Left hindlimb (tissue), 1 donor: Measurements from ENCODE around the gene TNFRSF21.

Experiments
- DNase-seq: peaks from one replicate; pipeline ENCODE4 v3.0.0-alpha.2; 2018

Gene TNFRSF21

DNA sequence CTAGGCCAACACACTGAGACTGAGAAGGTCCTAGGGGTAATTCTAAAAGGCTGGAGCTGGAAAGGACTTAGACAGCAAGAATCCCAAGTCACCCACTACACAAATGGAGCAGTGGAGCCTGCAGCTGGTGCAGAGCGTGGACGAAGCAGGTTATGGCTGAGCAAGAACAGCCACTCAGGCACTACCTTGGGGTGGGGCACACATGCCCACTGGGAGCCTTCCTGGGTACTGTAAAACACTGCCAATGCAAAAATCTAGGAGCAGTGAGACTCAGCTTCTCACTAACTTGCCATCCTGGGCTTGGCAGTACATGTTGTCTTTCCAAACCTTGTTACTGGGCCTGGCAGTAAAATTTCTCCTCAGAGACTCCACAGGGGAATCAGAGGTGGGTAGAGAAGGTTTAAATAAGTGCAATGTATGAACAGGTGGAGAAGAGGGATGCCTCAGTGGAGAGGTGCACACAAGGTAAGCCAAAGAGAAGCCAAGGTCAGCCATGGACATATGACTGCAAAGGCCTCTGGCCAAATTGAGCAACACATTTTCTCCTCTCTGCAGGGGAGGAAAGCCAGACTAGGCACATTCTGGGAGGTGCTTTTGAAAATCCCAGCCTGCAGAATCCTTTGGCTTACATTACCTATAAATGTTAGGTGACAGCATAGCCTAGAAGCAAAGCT, 105.6 kb downstream of the TNFRSF21 start:
- DNase-seq, result no peak

DNA sequence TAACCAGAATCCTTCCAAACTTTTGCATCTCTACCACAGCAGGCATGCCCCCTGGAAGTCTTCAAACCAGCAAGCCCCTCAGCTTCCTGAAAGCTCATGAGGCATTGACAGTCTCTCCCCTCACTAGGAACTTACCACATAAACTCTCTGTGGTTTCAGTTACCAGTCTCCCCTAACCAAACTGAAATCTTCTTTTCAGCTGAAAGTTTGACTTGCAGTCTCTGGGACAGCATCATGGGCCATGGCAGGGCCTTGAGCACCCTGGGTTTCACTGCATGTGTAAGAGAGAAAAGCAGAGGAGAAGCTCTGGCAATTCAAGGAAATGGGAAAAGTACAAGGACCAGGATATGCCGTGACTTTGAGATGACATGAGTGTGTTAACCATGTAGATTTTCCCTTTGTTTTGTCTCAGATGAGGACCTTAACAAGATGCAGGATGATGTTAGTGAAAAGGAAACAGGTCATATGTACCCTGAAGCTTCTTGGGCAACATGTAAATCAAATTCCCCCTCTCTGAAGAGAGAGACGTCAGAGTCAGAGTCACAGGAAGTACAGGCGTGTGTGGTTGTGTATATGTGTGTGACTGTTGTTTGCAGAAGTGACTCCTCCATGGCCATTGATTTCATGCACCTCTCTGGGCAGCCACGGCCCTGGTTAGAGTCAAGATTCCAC, 106.3 kb downstream of the TNFRSF21 start:
- no peak for DNase-seq

DNA sequence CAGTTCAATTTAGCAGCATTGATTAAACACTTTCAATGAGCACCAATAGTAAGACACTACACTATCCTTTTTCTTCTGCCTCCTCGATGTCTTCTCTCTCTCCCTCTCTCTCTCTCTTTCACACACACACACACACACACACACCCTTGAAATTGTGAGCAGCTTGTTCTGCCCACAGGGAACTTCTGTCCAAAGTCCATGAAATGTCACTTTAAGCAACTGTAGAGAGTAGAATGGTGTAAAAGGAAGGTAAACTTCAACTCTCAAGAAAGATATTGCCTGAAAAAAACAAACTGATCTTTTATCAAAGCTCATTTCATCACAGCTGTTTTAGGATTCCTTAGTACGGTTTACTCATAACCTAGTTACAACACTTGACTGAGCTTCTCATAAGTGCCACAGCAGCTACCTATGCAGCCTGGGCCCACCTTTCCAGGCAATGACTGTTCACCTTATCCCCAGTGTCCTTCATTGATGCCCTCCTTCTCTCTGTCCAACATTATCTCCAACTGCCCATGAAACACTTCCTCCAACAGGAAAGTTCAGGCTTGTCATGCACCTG, 107.0 kb downstream of the TNFRSF21 start:
- DNase-seq, result no peak

DNA sequence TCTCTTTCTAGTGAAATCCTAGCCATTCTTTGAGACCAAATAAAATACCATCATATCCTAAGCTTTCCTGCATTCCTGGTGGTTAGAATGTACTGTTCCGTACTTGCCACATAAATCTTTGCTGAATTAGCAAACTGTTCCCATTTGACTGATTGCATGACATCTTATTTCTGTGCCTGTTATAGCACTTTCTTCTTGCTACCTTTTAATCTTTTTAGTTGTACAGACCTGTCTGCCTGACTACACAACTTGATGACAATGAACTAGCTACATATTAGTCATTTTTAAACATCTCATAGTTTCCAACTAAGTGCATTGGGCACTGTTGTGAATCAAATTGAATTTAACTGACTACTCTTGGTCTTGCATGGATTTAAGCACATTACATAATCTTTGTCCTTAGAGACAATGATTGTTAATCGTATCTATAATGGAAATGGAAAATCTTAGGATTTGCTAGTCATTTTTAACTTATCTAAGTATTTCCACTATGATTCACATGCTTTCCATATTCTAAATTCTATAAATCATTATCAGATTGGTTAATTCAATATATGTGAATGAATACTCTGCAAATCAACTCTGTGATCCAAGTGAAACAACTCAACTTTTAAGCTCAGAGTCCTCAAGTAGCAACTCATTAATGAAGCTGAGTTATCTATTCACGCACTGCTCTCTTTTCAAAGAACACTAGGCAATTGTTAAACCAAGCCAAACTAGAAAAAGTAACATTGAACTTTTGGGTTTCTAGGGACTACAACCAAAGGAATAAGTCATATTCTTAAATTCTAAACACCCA, 109.0 kb downstream of the TNFRSF21 start:
- DNase-seq, result no peak

DNA sequence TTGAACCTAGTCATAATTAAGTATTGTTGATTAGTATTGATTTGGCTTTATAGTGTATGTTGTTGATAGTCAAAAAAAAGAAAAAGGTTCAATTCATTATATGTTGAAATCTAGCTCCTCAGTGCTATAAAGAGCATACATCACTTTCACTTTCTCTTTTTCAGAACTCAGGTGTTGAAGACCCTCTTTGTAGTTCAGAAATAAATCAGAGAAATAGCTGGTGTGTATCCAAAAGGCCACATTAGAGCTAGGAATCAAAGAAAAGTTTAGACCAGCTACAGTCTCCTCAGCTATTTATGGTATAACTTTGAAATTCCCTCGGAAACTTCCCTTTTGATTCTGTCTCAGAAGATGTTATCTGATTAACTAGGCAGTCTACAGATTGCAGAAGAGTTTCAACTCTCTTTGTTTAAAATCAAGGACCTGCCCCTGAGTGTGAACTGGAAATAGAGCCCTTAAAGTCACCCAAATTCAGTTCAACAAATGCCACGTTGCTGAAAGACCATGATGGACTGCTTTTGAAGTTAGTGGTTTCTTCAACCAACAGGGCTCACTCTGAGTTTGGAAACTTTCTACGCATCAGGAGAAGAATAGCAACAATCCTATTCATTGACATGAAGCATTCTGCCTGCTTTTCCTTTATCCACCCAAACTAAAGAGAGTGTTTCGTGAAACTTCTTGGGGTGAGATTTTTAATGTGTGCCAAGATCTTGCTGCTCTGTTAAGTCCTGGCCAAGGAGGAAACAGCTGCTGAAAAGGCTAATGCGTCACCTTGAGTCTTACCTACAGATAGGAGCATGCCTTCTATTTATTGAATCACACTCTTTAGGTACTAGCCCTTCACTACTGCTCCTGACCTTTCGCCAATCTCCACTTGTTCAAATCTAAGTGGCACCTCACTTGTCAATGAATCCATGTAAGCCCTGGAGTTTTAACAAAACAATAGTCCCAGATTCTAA, 111.7 kb downstream of the TNFRSF21 start:
- no peak for DNase-seq

DNA sequence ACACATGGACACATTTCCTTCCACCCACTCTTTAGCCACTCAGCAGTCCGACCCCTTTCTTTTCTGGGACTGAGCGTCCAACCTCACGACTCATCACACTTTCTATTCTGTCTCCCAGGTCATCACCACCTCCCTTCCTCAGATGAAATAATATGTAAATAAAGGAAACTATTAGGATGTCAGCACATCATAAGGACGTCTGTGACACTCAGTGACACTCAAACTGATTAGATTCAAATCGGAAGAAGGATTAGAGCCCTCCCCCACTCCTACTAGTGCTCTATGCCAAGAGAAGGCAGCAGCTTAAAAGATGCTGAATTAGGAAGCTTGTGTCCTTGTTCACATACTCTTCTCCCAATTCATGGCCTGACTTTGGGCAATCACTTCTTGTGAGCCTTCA, 113.6 kb downstream of the TNFRSF21 start:
- no peak for DNase-seq

DNA sequence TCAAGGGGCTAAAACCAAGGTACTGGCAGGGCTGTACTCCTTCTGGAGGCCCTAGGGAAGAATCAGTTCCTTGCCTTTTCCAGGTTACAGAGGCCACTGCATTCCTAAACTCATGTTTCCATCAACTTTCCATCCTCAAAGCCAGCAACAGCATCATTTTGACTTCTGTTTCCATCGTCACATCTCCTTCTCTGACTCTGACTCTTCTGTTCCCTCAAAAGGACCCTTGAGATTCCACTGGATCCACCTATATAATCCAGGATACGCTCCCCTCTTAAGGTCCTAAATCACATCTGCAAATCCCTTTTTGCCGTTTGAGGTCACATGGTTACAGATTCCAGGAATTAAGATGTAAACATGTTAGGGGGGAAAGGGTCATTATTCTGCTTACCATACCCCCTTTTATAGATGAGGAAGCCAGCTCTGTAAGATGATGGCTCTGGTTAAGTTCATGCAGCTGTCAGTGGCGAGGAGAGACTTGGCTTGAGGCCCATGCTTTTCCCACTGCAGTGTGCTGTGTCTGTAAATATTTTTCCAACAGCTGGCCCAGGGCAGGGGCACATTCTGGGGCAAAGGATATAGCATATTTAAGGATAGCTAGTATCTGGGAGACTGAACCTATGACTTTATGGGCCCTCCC, 114.6 kb downstream of the TNFRSF21 start:
- DNase-seq, result peak; percentile 69

DNA sequence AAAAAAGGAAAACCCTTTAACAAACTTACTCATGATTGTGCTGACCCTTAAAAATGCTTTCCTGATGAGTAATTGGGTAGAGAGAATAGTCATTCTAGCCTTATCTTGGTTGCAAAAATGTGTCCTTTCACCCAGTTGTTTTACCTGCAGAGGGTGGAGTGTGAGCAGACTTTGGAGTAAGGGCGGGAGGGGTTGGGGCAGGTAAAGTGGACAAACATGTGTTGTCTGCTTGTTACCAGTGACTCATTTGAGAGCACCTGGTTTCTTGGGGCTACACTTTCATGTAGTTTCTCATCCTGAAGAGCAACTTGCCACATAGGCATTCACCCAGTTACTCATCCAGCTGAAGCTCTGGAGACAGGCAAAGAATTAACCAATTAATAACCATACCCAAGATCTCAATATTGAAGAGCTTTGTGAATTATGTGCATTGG, 121.1 kb downstream of the TNFRSF21 start:
- no peak for DNase-seq

DNA sequence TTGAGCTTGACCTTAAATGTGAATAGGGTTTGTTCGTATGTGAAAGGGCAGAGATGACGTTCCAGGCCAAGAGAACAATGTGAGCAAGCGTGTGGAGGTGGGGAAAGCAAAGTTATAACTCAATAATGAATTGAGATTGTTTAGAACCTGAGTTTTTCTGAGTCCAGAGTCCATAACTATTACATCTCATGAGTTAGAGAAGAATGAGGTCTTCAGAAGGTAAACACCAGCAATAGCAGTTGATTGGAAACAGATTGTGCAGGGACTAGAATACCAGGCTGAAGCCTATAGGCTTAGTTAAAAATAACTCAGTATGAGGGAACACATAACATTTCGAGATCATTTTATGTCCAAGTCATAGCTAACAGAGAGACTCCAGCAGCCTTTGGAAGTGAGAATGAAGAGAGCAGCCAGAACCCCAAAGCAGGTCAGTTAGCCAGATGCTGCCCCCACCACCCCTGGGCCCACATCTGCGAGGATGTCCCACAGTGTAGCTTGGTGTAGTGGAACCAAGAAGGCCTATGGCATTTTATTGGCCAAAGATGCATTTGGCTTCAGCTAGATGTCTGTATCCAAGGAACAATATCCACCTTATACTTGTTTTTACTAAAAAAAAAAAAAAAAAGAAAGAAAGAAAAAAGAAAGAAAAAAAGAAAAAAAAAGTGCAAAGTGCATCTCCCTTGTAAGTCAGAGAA, 121.7 kb downstream of the TNFRSF21 start:
- no peak for DNase-seq

DNA sequence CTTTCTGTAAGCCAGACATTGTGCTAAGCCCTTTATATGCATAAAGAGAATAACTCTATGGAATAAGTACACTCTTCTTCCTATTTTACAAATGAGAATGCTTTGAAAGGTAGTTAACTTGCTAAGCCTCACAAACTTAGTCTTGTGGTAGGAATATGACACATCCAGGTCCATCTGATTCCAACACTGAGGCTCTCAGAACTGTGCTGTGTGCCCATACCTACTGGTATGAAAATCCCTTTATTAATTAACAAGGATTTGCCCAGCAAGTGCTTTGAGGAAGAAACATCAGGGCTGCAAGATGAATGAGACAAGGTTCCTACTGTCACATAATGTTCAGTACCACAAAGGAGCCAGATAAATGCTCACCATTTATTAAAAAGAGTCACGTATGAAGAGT, 122.6 kb downstream of the TNFRSF21 start:
- no peak for DNase-seq

DNA sequence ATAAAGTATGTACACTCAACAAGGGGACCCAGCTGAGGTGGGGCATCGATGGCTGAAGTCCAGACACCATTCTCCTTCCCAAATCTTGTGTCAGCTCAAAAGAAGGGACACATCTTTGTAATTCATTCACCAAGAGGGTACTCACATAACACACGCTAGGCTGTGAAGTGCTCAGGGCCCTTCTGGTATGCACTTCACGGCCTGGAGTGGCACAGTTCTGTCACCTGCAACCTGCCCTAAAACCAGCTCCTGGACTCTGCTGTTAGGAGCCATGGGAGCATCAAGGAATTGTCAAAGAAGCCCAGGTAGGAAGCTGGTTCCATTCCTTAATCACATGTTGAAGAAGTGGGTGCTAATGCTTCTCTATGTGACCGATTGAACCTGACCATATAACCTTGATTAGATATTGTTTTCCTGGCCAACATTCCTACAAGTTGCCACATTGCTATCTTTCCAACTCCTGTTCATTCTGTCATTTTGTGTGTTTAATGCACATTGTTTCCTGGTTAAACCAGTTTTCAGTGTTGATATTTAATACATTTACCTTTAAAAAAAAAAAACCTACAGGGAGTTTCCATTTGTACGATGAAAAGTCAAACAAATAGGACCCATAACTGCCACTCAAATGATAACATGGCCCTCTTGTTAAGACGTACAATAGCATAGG, 127.3 kb downstream of the TNFRSF21 start:
- DNase-seq, result no peak

DNA sequence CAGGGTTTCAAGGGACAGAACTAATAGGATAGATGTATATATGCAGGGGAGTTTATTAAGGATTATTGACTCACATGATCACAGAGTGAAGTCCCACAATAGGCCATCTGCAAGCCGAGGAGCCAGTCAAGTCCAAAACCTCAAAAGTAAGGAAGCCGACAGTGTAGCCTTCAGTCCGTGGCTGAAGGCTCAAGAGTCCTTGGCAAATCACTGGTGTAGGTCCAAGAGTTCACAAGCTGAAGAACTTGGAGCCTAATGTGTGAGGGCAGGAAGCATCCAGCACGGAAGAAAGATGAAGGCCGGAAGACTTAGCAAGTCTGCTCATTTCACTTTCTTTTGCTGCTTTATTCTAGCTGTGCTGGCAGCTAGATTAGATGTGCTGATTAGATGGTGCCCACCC, 128.0 kb downstream of the TNFRSF21 start:
- DNase-seq, result no peak
